Measurements from ENCODE around the gene NCAPD2. TPM values are rescaled to one million over a fixed set of nuclear protein-coding genes. Genes with fewer than 3 reads are reported as not detected.
A peak's percentile ranks its signal among the peaks of the same experiment; 100 is the strongest.

Gene NCAPD2
- total RNA-seq, 4 donors from 2014 or later = 17.0 to 29.3 (median 23.0) TPM

GRCh38 chr12:6575648-6576047 lies 81.7 kb downstream of the NCAPD2 start:
- DNase-seq (ENCODE audit: low spot score in 2 of 2) = no peak
- Histone ChIP-seq H3K36me3 (peaks cover 0 to 100% (median 50%) of the 10 kb centered on the region in 3 donors), H3K27ac (no peak overlapping the region), H3K4me1 (no peaks in the 10 kb centered on the region), H3K4me3 (no peak overlapping the region), H3K27me3 (no peaks in the 10 kb centered on the region), H3K9me3 (no peaks in the 10 kb centered on the region)
- no peak for TF ChIP-seq CTCF (IDR thresholded peaks at IDR 0.05)
- TF ChIP-seq POLR2A (IDR thresholded peaks at IDR 0.05) = no peak
- no peak for TF ChIP-seq EP300 (IDR thresholded peaks at IDR 0.05)
- 86 to 88% methylated on average over 8 of the region's 8 CpGs for WGBS, 2 donors

Small RNAs within 50 kb of the gene (small RNA-seq; reads per million reads assigned to genes)
- 475 reads per million, percentile 98 among the genes with 10 or more reads in this experiment for gene SCARNA11

Other genes with a start within 250 kb of the NCAPD2 start
- gene PLEKHG6, start 183.4 kb upstream of the NCAPD2 start, total RNA-seq = 10 to 100 TPM in 1 of 4 donors, 1 to 10 TPM in 2, not detected in 1; 2.9 to 15.3 (median 7.6) TPM
- 100 to 1,000 TPM; 196 to 437 (median 306) TPM for gene TNFRSF1A, start 152.0 kb upstream of the NCAPD2 start, total RNA-seq
- 10 to 100 TPM; 15.9 to 46.5 (median 18.8) TPM for gene SCNN1A, start 118.5 kb upstream of the NCAPD2 start, total RNA-seq
- gene LTBR, start 109.9 kb upstream of the NCAPD2 start, total RNA-seq = 100 to 1,000 TPM; 119 to 234 (median 151) TPM
- under 1 TPM in 2 of 4 donors, not detected in 2; 0.44 to 0.63 TPM for gene CD27, start 49.1 kb upstream of the NCAPD2 start, total RNA-seq
- gene TAPBPL, start 42.1 kb upstream of the NCAPD2 start, total RNA-seq = 10 to 100 TPM; 13.9 to 31.9 (median 25.2) TPM
- 10 to 100 TPM; 12.0 to 31.0 (median 19.3) TPM for gene VAMP1, start 23.4 kb upstream of the NCAPD2 start, total RNA-seq
- 100 to 1,000 TPM in 2 of 4 donors, 10 to 100 TPM in 2; 47.4 to 127 (median 89.0) TPM for gene MRPL51, start 840 bp upstream of the NCAPD2 start, total RNA-seq
- 1,000 to 10,000 TPM; 1,360 to 2,316 (median 1,728) TPM for gene GAPDH, start 40.4 kb downstream of the NCAPD2 start, total RNA-seq
- 10 to 100 TPM; 44.6 to 58.6 (median 55.3) TPM for gene IFFO1, start 61.9 kb downstream of the NCAPD2 start, total RNA-seq
- 10 to 100 TPM; 16.1 to 30.9 (median 24.3) TPM for gene NOP2, start 74.2 kb downstream of the NCAPD2 start, total RNA-seq
- gene CHD4, start 113.3 kb downstream of the NCAPD2 start, total RNA-seq = 100 to 1,000 TPM; 192 to 256 (median 242) TPM
- gene LPAR5, start 141.9 kb downstream of the NCAPD2 start, total RNA-seq = 10 to 100 TPM in 1 of 4 donors, 1 to 10 TPM in 3; 1.8 to 11.4 (median 3.2) TPM
- gene ACRBP, start 153.3 kb downstream of the NCAPD2 start, total RNA-seq = 1 to 10 TPM in 3 of 4 donors, under 1 TPM in 1; 0.30 to 2.4 (median 2.0) TPM
- gene ING4, start 169.0 kb downstream of the NCAPD2 start, total RNA-seq = 10 to 100 TPM; 32.6 to 52.5 (median 45.3) TPM
- gene ZNF384, start 195.3 kb downstream of the NCAPD2 start, total RNA-seq = 10 to 100 TPM; 26.2 to 52.5 (median 38.2) TPM
- gene PIANP, start 206.7 kb downstream of the NCAPD2 start, total RNA-seq = under 1 TPM in 2 of 4 donors, not detected in 2; 0.21 to 0.39 TPM
- gene COPS7A, start 229.9 kb downstream of the NCAPD2 start, total RNA-seq = 10 to 100 TPM; 46.9 to 74.4 (median 70.0) TPM